ENCODE data around the gene APOC3. TPM values are rescaled to one million over a fixed set of nuclear protein-coding genes. Genes with fewer than 3 reads are reported as not detected.

APOC3 gene
- total and polyA plus RNA-seq, 2 donors (not counting 1 experiment from before 2014, with no cell fraction given), result not detected

- Histone ChIP-seq H4K20me1 (ENCODE audit: control insufficient read depth, extremely low read depth, insufficient read depth, low read length) (no peaks in the 10 kb centered on the region), H3K27ac (ENCODE audit: insufficient read depth, low read length) (no peak overlapping the region), H3K9ac (ENCODE audit: insufficient read depth, low read length) (no peak overlapping the region), H3K4me1 (ENCODE audit: control insufficient read depth, extremely low read depth, insufficient read depth, low read length) (no peaks in the 10 kb centered on the region), H3K9me3 (ENCODE audit: control insufficient read depth, insufficient read depth, low read depth, low read length) (no peaks in the 10 kb centered on the region), H3K79me2 (ENCODE audit: control insufficient read depth, insufficient read depth, low read length) (no peaks in the 10 kb centered on the region), H3K27me3 (ENCODE audit: control insufficient read depth, insufficient read depth, low read length) (no peaks in the 10 kb centered on the region), H3K4me2 (ENCODE audit: extremely low read depth, insufficient read depth, low read length) (no peak overlapping the region), H2AFZ (ENCODE audit: low read length) (no peak overlapping the region), H3K4me3 (replicated peaks in 1 of 4; ENCODE audit: control extremely low read depth in 1 of 4, insufficient read depth in 1 of 4, low read depth in 3 of 4, low read length in 4 of 4) (no peak overlapping the region), H3K36me3 (ENCODE audit: control insufficient read depth, insufficient read depth, low read length) (no peaks in the 10 kb centered on the region)
- TF ChIP-seq CTCF (conservative IDR thresholded peaks at IDR 0.05 in 1 of 2, IDR thresholded peaks at IDR 0.05 in 1 of 2; ENCODE audit: low read depth in 1 of 2, low read length in 2 of 2), result no peak
- TF ChIP-seq EZH2 (IDR thresholded peaks at IDR 0.05; ENCODE audit: low read length, missing control alignments), result no peak
- no peak for DNase-seq (ENCODE audit: low read depth in 2 of 2)
Measured at GRCh38 chr11:116828632-116829524, 829 bp upstream of the APOC3 start.

DNA sequence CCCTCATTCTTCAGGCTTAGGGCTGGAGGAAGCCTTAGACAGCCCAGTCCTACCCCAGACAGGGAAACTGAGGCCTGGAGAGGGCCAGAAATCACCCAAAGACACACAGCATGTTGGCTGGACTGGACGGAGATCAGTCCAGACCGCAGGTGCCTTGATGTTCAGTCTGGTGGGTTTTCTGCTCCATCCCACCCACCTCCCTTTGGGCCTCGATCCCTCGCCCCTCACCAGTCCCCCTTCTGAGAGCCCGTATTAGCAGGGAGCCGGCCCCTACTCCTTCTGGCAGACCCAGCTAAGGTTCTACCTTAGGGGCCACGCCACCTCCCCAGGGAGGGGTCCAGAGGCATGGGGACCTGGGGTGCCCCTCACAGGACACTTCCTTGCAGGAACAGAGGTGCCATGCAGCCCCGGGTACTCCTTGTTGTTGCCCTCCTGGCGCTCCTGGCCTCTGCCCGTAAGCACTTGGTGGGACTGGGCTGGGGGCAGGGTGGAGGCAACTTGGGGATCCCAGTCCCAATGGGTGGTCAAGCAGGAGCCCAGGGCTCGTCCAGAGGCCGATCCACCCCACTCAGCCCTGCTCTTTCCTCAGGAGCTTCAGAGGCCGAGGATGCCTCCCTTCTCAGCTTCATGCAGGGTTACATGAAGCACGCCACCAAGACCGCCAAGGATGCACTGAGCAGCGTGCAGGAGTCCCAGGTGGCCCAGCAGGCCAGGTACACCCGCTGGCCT, 641 bp downstream of the APOC3 start:
- H3K36me3 ChIP-seq (ENCODE audit: control insufficient read depth, insufficient read depth, low read length), result no peaks in the 10 kb centered on the region

More for the DNA sequence above, 641 bp downstream of the APOC3 start:
- Histone ChIP-seq H3K4me3 (replicated peaks in 1 of 4; ENCODE audit: control extremely low read depth in 1 of 4, insufficient read depth in 1 of 4, low read depth in 3 of 4, low read length in 4 of 4) (no peak overlapping the region), H3K27ac (ENCODE audit: insufficient read depth, low read length) (no peak overlapping the region), H3K4me1 (ENCODE audit: control insufficient read depth, extremely low read depth, insufficient read depth, low read length) (peaks cover 3% of the 10 kb centered on the region), H3K27me3 (ENCODE audit: control insufficient read depth, insufficient read depth, low read length) (no peaks in the 10 kb centered on the region), H3K9ac (ENCODE audit: insufficient read depth, low read length) (no peak overlapping the region), H3K9me3 (ENCODE audit: control insufficient read depth, insufficient read depth, low read depth, low read length) (no peaks in the 10 kb centered on the region), H2AFZ (ENCODE audit: low read length) (no peak overlapping the region), H4K20me1 (ENCODE audit: control insufficient read depth, extremely low read depth, insufficient read depth, low read length) (no peaks in the 10 kb centered on the region), H3K4me2 (ENCODE audit: extremely low read depth, insufficient read depth, low read length) (no peak overlapping the region), H3K79me2 (ENCODE audit: control insufficient read depth, insufficient read depth, low read length) (no peaks in the 10 kb centered on the region)
- no peak for TF ChIP-seq CTCF (conservative IDR thresholded peaks at IDR 0.05 in 1 of 2, IDR thresholded peaks at IDR 0.05 in 1 of 2; ENCODE audit: low read depth in 1 of 2, low read length in 2 of 2)
- no peak for TF ChIP-seq EZH2 (IDR thresholded peaks at IDR 0.05; ENCODE audit: low read length, missing control alignments)
- no peak for DNase-seq (ENCODE audit: low read depth in 2 of 2)

Measured in fibroblast of lung (primary cell).